ENCODE results near the gene PLEKHM3.

GRCh38 chr2:207938415-207938814, 86.9 kb downstream of the PLEKHM3 start:
- no peak for TF ChIP-seq CTCF (IDR thresholded peaks at IDR 0.05)
- TF ChIP-seq CHD4 (IDR thresholded peaks at IDR 0.05; ENCODE audit: borderline replicate concordance): no peak
- no peak for TF ChIP-seq POLR2A (IDR thresholded peaks at IDR 0.05; ENCODE audit: low read length)
- no peak for TF ChIP-seq EP300 (IDR thresholded peaks at IDR 0.05)
- TF ChIP-seq JUNB (IDR thresholded peaks at IDR 0.05): no peak
- TF ChIP-seq CHD2 (IDR thresholded peaks at IDR 0.05; ENCODE audit: low read length, partially characterized antibody): no peak
- TF ChIP-seq E2F6 (IDR thresholded peaks at IDR 0.05; ENCODE audit: borderline replicate concordance, low read depth): no peak
- TF ChIP-seq HDAC2 (IDR thresholded peaks at IDR 0.05): no peak

Measured in A549 (cell line).